PC-3 (cell line): ENCODE measurements around the gene NOS2.

Experiments
- EZH2 ChIP-seq: fragments of 300-600 bp; sonication (generic); IDR thresholded peaks from one replicate; pipeline ENCODE4 v1.6.1; 2017; ENCODE audit warnings: antibody characterized with exemption, mild to moderate bottlenecking, low read length; ENCODE audit not compliant: unreplicated experiment
- EZH2phosphoT487 ChIP-seq: fragments of 300-600 bp; sonication (generic); IDR thresholded peaks from 2 replicates; pipeline ENCODE4 v1.6.1; 2018; ENCODE audit warnings: mild to moderate bottlenecking, antibody characterized with exemption, low read length, borderline replicate concordance
- TF ChIP-seq, protein P1 (sequence below): fragments of 300-600 bp; sonication (generic); conservative IDR thresholded peaks from 2 replicates; pipeline ENCODE4 v1.5.1; 2017; ENCODE audit warnings: antibody characterized with exemption, low read depth, mild to moderate bottlenecking, low read length

DNA sequence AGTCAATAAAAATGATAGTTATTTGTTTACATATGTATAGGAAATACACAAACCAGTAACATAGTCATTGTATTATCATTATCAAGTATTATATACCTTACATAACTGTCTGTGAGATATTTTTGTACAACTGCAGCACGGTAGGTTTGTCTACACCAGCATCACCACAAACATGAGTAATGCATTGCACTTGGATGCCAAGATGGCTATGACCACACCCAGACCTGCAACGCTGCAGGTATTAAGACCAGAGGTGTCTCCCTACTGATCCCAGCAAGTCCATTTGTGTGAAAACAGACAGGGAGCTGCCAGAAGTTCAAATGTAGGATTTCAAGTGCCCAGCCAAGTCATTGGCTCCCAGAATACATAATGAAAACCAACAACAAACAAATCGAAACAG lies 34.2 kb upstream of the NOS2 start:
- TF ChIP-seq, protein P1, sequence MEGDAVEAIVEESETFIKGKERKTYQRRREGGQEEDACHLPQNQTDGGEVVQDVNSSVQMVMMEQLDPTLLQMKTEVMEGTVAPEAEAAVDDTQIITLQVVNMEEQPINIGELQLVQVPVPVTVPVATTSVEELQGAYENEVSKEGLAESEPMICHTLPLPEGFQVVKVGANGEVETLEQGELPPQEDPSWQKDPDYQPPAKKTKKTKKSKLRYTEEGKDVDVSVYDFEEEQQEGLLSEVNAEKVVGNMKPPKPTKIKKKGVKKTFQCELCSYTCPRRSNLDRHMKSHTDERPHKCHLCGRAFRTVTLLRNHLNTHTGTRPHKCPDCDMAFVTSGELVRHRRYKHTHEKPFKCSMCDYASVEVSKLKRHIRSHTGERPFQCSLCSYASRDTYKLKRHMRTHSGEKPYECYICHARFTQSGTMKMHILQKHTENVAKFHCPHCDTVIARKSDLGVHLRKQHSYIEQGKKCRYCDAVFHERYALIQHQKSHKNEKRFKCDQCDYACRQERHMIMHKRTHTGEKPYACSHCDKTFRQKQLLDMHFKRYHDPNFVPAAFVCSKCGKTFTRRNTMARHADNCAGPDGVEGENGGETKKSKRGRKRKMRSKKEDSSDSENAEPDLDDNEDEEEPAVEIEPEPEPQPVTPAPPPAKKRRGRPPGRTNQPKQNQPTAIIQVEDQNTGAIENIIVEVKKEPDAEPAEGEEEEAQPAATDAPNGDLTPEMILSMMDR = no peak
- TF ChIP-seq EZH2 (no peak), EZH2phosphoT487 (no peak)
